CD4-positive, alpha-beta T cell treated with Interleukin-15 for 1 hour (primary cell): ENCODE results near the gene CYP27A1.

Experiments
- DNase-seq: peaks from one replicate; pipeline ENCODE4 v3.0.0-alpha.2; 2020

The CYP27A1 gene

GRCh38 chr2:218812861-218813260 lies 30.9 kb downstream of the CYP27A1 start:
- no peak for DNase-seq

GRCh38 chr2:218813771-218814460 lies 32.0 kb downstream of the CYP27A1 start:
- no peak for DNase-seq

- DNase-seq: no peak
Measured at GRCh38 chr2:218814540-218815243, 32.7 kb downstream of the CYP27A1 start.

- no peak for DNase-seq
Measured at GRCh38 chr2:218815244-218815637, 33.3 kb downstream of the CYP27A1 start.

GRCh38 chr2:218815649-218816048 lies 33.7 kb downstream of the CYP27A1 start:
- no peak for DNase-seq

- no peak for DNase-seq
Measured at GRCh38 chr2:218816561-218817011, 34.6 kb downstream of the CYP27A1 start.

GRCh38 chr2:218819093-218819492 lies 37.1 kb downstream of the CYP27A1 start:
- DNase-seq: no peak

- DNase-seq: no peak
Measured at GRCh38 chr2:218820746-218821369, 38.9 kb downstream of the CYP27A1 start.

- no peak for DNase-seq
Measured at GRCh38 chr2:218821605-218822211, 39.8 kb downstream of the CYP27A1 start.

- DNase-seq: no peak
Measured at GRCh38 chr2:218822622-218823021, 40.7 kb downstream of the CYP27A1 start.

GRCh38 chr2:218823196-218823855 lies 41.4 kb downstream of the CYP27A1 start:
- DNase-seq: no peak

GRCh38 chr2:218824004-218824403 lies 42.1 kb downstream of the CYP27A1 start:
- DNase-seq: no peak

- no peak for DNase-seq
Measured at GRCh38 chr2:218826791-218827190, 44.8 kb downstream of the CYP27A1 start.

- DNase-seq: no peak
Measured at GRCh38 chr2:218827701-218828476, 45.9 kb downstream of the CYP27A1 start.

GRCh38 chr2:218828477-218828778 lies 46.5 kb downstream of the CYP27A1 start:
- no peak for DNase-seq

GRCh38 chr2:218829868-218830451 lies 48.0 kb downstream of the CYP27A1 start:
- no peak for DNase-seq

- DNase-seq: no peak
Measured at GRCh38 chr2:218830526-218831306, 48.8 kb downstream of the CYP27A1 start.

GRCh38 chr2:218831378-218831990 lies 49.5 kb downstream of the CYP27A1 start, which contains the start of gene PRKAG3:
TSS of gene PRKAG3 (minus strand) at chr2:218831803.
- DNase-seq: no peak

GRCh38 chr2:218832081-218832480 lies 50.1 kb downstream of the CYP27A1 start:
- no peak for DNase-seq

GRCh38 chr2:218832520-218832919 lies 50.6 kb downstream of the CYP27A1 start:
- DNase-seq: no peak
